Epithelial cell of proximal tubule (primary cell): ENCODE measurements around the gene NRTN. TPM values are rescaled to one million over a fixed set of nuclear protein-coding genes. Genes with fewer than 3 reads are reported as not detected.
"Not testable (repeated sequence)": the region's sequence is repeated elsewhere in the genome, so short reads cannot be mapped to it uniquely, and the experiment has no call there.

Source experiments
- DNase-seq: peaks from one replicate; pipeline ENCODE4 v3.0.0-alpha.2; 2011; ENCODE audit warnings: low read depth
- H3K4me3 ChIP-seq: 2 replicates; pipeline ENCODE4 v1.5.1; 2011; ENCODE audit warnings: low read depth, mild to moderate bottlenecking, low read length
- CTCF ChIP-seq: conservative IDR thresholded peaks from 2 replicates; pipeline ENCODE4 v1.5.1; 2012; ENCODE audit warnings: low read depth, mild to moderate bottlenecking, low read length
- total RNA-seq: library from RNA; depleted of rRNA; stranded (reverse); fragments of >200 nt; gene quantifications from 2 replicates; pipeline ENCODE4 v1.2.3, GENCODE V29; 2015

The NRTN gene
- total RNA-seq, 1 donor from 2014 or later: 0.69 TPM

GRCh38 chr19:5850189-5850588 lies 45.3 kb downstream of the NRTN start:
- DNase-seq: no peak
- no peak overlapping the region for H3K4me3 ChIP-seq
- no peak for TF ChIP-seq CTCF

- no peak overlapping the region for H3K4me3 ChIP-seq
- DNase-seq: no peak
- TF ChIP-seq CTCF: no peak
Measured at GRCh38 chr19:5850743-5851293, 46.0 kb downstream of the NRTN start.

DNA sequence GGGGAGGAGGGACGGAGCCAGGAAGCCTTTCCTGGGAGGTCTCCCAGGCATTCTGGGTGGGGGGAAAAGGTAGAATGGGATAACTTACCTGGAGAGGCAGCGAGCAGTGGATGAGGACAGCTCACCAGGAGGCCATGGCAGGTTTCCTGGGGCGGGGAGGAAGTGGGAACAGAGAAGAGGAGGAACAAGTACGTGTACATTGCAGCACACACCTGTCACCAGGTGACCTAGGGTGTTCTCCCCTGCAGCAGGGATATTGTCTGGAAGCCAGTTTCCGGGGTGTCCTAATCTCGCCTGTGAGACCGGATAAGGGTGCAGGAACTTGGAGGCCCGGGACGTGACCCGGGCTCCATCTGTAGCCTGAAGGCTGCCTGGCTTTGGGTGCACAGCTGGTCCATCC lies 46.4 kb downstream of the NRTN start, which contains the start of gene FUT3:
TSS of gene FUT3 (minus strand) at position 148 of the 400 bp plus-strand sequence.
- H3K4me3 ChIP-seq: no peak within 1 kb of the TSS
- no peak for DNase-seq
- no peak for TF ChIP-seq CTCF

- DNase-seq: not testable (repeated sequence)
Measured at GRCh38 chr19:5854121-5854520, 49.3 kb downstream of the NRTN start.

DNA sequence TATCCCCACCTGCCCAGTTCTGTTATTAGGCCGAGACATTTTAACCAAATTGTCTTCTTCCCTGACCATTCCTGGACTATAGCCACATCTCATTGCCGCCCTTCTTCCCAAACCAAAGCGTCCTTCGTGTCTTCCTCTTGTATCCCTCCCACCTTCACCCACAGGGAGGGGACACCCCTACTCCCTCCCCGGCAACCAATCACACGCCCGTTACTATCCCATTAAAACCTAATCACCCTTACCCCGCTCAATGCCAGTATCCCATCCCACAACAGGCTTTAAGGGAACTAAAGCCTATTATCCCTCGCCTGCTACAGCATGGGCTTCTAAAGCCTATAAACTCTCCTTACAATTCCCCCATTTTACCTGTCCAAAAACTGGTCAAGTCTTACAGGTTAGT lies 50.3 kb downstream of the NRTN start:
- DNase-seq, H3K4me3 ChIP-seq: not testable (repeated sequence)

More at GRCh38 chr19:5854121-5854520, 49.3 kb downstream of the NRTN start:
- not testable (repeated sequence) for H3K4me3 ChIP-seq

GRCh38 chr19:5857203-5858081 lies 52.6 kb downstream of the NRTN start:
- no peak for DNase-seq
- no peak overlapping the region for H3K4me3 ChIP-seq
- no peak for TF ChIP-seq CTCF

DNA sequence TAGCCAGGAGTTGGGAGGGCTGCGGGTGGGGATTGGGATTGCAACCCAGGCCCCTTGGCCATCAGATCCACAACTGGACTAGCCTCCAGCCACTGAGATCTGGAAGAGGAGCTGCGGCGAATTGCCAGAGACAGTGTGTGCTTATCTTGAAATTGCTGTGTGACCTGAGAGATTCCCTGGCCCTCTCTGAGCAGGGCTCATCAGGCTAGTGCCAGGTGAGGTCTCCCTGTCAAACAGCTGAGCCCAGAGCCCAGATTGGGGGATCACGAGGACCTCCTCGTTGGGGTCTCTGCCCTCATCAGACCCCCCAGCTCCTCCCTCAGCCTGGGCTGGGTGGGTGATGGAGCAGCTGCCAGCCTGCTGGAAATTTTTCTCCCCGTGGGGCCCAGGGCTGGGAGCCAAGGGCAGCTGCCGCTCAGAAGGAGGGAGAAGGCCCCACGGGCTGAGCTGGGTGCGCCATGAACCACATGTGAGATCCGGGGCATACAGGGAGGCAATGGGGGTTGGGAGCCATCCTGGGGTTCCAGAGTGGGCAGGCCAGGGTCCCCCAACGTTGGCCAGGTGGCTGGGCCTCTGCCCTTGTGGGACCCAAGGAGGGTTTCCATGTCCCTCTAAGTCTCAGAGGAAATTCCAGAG lies 58.3 kb downstream of the NRTN start:
- DNase-seq: no peak
- H3K4me3 ChIP-seq: no peak overlapping the region
- no peak for TF ChIP-seq CTCF
